ENCODE measurements around the gene OR2V1. TPM values are rescaled to one million over a fixed set of nuclear protein-coding genes. Genes with fewer than 3 reads are reported as not detected.
"Not testable (repeated sequence)": the region's sequence is repeated elsewhere in the genome, so short reads cannot be mapped to it uniquely, and the experiment has no call there.

The OR2V1 gene
- polyA plus RNA-seq, 3 donors: 0.07 TPM; not detected in 2

GRCh38 chr5:181105391-181106025 is 25.5 kb downstream of the OR2V1 start:
- DNase-seq (ENCODE audit: low read depth in 3 of 3, low spot score in 2 of 3): no peak

GRCh38 chr5:181104606-181105390 is 26.2 kb downstream of the OR2V1 start:
- DNase-seq (ENCODE audit: low read depth in 3 of 3, low spot score in 2 of 3): not testable (repeated sequence)

GRCh38 chr5:181104259-181104568 is 26.8 kb downstream of the OR2V1 start:
- DNase-seq (ENCODE audit: low read depth in 3 of 3, low spot score in 2 of 3): not testable (repeated sequence)

GRCh38 chr5:181101930-181102674 is 28.9 kb downstream of the OR2V1 start:
- DNase-seq (ENCODE audit: low read depth in 3 of 3, low spot score in 2 of 3): not testable (repeated sequence)

DNA sequence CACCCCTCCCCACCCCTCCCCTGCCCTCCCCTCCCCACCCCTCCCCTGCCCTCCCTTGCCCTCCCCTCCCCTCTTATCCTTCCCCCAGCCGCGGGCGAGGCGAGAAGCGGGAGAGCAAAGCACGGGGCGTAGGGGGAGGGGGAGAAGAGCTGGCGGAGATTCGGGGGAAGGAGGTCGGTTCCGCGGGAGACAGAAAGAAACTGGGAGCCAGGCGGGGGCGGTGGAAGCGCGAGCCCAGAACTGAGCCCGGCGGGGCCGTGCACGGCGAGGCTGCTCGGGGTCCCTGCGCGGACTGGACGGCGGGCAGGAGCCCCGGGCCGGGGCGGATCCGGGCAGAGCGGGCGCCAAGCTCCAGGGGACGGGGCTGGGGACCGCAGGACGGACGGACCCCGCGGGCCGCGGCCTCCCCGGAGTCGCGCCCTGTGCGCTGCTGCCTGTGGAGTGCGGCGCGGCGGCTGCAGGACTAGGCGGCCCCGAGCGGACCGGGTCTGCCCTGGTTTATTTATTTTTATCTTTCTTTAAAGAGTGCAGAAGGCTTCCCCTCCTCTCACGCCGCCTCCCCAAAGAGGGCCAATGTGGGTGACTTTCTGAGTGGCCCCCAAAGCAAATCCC is 29.8 kb downstream of the OR2V1 start:
- not testable (repeated sequence) for DNase-seq (ENCODE audit: low read depth in 3 of 3, low spot score in 2 of 3)

DNA sequence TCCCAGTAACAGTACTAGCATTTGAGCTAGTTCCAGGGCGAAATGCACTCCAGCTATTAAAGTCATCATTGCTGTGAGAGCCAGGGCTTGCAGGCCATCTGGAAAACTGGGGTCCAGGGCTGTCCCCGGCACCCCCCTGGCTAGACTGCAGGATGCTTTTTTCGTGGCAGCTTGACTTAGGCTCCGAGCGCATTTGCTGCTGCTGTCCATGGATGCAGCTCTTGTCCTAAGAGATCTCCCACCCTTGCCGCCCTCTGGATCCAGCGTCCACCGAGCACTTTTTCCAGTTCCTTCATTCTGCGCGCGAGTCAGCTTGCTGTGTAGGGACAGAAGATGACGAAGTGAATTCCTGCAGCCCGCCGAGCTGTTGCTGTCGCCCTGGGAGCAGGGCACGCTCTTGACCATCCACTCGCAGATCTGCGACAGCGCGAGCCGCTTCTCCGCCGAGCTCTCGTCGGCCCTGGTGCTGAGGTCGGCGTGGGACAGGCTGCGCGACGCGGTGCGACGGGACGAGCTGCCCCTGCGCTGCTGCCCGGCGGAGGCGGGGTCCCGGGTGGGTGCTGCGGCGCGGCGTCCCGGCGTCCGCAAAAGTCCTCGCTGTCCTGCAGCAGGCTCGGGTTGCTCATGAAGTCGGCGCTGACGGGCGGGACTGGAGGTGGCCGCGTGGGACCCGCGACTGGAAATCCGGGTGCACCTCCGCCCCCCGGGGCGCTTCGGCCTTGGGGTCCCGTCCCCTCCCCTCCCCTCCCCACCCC is 30.7 kb downstream of the OR2V1 start:
- DNase-seq (ENCODE audit: low read depth in 3 of 3, low spot score in 2 of 3): no peak

GRCh38 chr5:181099602-181100086 is 31.3 kb downstream of the OR2V1 start:
- DNase-seq (ENCODE audit: low read depth in 3 of 3, low spot score in 2 of 3): no peak

- DNase-seq (ENCODE audit: low read depth in 3 of 3, low spot score in 2 of 3): no peak
Measured at GRCh38 chr5:181098762-181099601, 32.0 kb downstream of the OR2V1 start.

DNA sequence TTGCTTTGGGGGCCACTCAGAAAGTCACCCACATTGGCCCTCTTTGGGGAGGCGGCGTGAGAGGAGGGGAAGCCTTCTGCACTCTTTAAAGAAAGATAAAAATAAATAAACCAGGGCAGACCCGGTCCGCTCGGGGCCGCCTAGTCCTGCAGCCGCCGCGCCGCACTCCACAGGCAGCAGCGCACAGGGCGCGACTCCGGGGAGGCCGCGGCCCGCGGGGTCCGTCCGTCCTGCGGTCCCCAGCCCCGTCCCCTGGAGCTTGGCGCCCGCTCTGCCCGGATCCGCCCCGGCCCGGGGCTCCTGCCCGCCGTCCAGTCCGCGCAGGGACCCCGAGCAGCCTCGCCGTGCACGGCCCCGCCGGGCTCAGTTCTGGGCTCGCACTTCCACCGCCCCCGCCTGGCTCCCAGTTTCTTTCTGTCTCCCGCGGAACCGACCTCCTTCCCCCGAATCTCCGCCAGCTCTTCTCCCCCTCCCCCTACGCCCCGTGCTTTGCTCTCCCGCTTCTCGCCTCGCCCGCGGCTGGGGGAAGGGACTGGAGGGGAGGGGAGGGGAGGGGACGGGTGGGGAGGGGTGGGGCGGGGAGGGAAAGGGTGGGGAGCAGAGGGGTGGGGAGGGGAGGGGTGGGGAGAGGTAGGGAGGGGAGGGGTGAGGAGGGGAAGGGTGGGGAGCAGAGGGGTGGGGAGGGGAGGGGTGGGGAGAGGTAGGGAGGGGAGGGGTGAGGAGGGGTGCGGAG is 33.0 kb downstream of the OR2V1 start:
- not testable (repeated sequence) for DNase-seq (ENCODE audit: low read depth in 3 of 3, low spot score in 2 of 3)

DNA sequence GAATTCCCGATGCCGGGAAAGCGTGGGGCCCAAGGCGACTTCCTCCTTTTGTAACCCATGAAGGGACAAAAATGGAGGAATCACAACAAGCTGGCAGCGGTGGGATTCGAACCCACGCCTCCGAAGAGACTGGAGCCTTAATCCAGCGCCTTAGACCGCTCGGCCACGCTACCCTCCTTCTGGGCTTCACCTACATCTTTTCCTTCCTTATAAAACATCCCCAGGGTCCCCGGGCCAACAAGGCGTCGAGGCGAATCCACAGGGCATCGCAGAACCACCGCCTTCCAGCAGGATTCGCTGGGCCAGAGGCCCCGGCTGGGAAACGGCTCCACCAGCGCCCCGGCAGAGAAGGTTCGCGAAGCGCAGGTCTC is 33.6 kb downstream of the OR2V1 start:
- DNase-seq (ENCODE audit: low read depth in 3 of 3, low spot score in 2 of 3): not testable (repeated sequence)

- DNase-seq (ENCODE audit: low read depth in 3 of 3, low spot score in 2 of 3): not testable (repeated sequence)
Measured at GRCh38 chr5:181096721-181097382, 34.1 kb downstream of the OR2V1 start.

DNA sequence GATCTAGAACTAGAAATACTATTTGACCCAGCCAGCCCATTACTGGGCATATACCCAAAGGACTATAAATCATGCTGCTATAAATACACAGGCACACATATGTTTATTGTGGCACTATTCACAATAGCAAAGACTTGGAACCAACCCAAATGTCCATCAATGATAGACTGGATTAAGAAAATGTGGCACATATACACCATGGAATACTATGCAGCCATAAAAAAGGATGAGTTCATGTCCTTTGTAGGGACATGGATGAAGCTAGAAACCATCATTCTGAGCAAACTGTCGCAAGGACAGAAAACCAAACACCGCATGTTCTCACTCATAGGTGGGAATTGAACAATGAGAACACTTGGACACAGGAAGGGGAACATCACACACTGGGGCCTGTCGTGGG is 35.8 kb downstream of the OR2V1 start:
- not testable (repeated sequence) for DNase-seq (ENCODE audit: low read depth in 3 of 3, low spot score in 2 of 3)

- no peak for DNase-seq (ENCODE audit: low read depth in 3 of 3, low spot score in 2 of 3)
Measured at GRCh38 chr5:181092428-181092827, 38.5 kb downstream of the OR2V1 start.

DNA sequence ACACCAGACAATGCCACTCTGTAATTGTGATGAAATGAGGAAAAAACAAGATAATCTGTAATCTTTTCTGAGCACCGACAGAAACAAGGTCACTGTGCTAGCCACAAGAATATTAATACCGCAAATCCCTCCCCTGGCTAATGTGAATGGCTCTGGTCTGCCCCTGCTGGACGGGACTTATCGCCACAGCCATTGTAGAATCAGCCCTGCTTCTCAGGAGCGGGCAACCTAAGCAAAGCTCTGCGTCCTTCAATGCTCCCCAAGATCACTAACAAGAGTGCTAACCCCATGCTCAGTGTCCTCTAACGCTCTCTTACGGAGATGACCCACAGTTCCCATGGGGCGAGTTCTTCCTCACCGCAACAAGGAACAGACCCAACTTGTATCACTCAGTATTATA is 42.7 kb downstream of the OR2V1 start:
- DNase-seq (ENCODE audit: low read depth in 3 of 3, low spot score in 2 of 3): no peak

DNA sequence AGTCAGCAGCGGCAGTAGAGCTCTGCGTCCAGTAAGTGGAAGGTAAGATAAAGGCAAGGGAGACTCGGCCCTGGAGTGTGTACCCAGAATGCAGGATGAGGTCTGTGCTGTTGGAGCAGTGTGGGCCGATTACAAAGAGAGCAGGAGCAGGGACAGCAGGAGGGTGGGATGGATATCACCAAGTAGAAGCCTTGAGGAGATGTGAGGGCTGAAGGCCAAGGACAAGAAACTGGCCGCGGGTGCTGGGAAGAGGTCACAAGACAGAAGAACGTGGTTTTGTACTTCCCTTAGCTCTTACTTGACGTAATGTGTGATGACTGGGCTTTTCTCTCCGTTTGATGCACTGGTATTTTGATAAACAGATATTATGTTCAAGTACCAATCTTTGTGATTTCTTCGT is 43.7 kb downstream of the OR2V1 start:
- no peak for DNase-seq (ENCODE audit: low read depth in 3 of 3, low spot score in 2 of 3)

- DNase-seq (ENCODE audit: low read depth in 3 of 3, low spot score in 2 of 3): no peak
Measured at GRCh38 chr5:181086884-181087205, 44.1 kb downstream of the OR2V1 start.

GRCh38 chr5:181086026-181086883 is 44.7 kb downstream of the OR2V1 start:
- DNase-seq (ENCODE audit: low read depth in 3 of 3, low spot score in 2 of 3): no peak

All from right renal cortex interstitium (tissue), 3 donors.